ENCODE data around the gene SAYSD1.

GRCh38 chr6:39108041-39108839 is 6.7 kb downstream of the SAYSD1 start:
- TF ChIP-seq CTCF (IDR thresholded peaks at IDR 0.05; ENCODE audit: insufficient read depth, low read length) (no peak), POLR2AphosphoS5 (IDR thresholded peaks at IDR 0.05; ENCODE audit: low read depth) (no peak), REST (IDR thresholded peaks at IDR 0.05; ENCODE audit: insufficient replicate concordance, low read depth) (no peak), GABPA (IDR thresholded peaks at IDR 0.05; ENCODE audit: low read depth) (no peak), SPI1 (IDR thresholded peaks at IDR 0.05; ENCODE audit: borderline replicate concordance, low read depth) (no peak)
